ENCODE results near the gene SMIM1.

GRCh38 chr1:3788756-3789420 is 16.3 kb downstream of the SMIM1 start:
- TF ChIP-seq CTCF (conservative IDR thresholded peaks at IDR 0.05; ENCODE audit: low read depth in 2 of 2) (no peak), REST (IDR thresholded peaks at IDR 0.05; ENCODE audit: unreplicated experiment) (no peak), EZH2phosphoT487 (IDR thresholded peaks at IDR 0.05; ENCODE audit: unreplicated experiment) (no peak), JUNB (IDR thresholded peaks at IDR 0.05; ENCODE audit: unreplicated experiment) (no peak), POLR2AphosphoS5 (IDR thresholded peaks at IDR 0.05; ENCODE audit: low read depth) (no peak), EZH2 (IDR thresholded peaks at IDR 0.05; ENCODE audit: low read depth, unreplicated experiment) (no peak), ZNF462 (CRISPR knock-in tag; IDR thresholded peaks at IDR 0.05) (no peak)

Data from GM23338 (cell line).